UCSD-AML1 (cell line): ENCODE measurements around the gene SOX12.
A peak's percentile ranks its signal among the peaks of the same experiment; 100 is the strongest.
"Not testable (repeated sequence)": the region's sequence is repeated elsewhere in the genome, so short reads cannot be mapped to it uniquely, and the experiment has no call there.

Experiments used
- DNase-seq: peaks from one replicate; lab custom pipeline; 2025; ENCODE audit not compliant: unreplicated experiment; lab: John Stamatoyannopoulos, UW

The SOX12 gene

DNA sequence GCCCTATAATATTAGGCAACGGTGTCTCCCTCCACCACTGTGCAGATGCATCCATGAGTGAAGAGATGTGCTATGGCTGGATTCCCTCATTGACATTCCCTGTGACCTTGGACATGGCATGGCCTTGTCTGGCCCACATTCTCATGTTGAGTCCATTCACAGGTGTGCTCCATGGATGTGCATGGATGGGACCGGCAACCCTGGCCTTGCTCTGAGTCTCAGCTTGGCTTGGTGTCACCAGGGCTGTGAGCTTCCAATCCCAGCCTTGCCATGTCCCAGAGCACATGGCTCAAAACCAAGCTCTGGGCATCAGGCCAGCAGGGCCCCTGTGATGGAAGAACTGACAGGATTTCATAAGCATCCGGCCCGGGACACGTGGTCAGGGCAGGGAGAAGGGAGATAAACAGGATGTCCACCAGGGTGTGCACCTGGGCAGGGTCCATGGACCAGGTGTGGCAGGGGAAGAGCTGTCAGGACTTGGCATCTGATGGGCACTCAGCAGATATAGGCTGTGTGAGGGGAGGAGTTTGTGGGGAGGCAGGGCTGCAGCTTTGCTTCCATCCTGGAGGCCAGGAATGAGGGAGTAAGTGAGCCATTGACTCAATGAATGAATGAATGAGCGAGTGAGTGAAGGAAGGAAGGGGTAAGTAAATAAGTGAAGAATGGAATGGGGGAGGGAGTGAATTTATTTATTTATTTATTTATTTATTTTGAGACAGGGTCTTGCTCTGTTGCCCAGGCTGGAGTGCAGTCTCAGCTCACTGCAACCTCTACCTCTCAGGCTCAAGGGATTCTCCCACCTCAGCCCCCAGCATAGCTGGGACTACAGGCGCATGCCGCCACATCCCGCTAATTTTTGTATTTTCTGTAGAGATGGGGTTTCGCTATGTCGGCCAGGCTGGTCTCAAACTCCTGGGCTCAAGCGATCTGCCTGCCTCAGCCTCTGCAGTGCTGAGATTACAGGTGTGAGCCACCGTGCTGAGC is 37.2 kb downstream of the SOX12 start:
- DNase-seq: peak; percentile 82

DNA sequence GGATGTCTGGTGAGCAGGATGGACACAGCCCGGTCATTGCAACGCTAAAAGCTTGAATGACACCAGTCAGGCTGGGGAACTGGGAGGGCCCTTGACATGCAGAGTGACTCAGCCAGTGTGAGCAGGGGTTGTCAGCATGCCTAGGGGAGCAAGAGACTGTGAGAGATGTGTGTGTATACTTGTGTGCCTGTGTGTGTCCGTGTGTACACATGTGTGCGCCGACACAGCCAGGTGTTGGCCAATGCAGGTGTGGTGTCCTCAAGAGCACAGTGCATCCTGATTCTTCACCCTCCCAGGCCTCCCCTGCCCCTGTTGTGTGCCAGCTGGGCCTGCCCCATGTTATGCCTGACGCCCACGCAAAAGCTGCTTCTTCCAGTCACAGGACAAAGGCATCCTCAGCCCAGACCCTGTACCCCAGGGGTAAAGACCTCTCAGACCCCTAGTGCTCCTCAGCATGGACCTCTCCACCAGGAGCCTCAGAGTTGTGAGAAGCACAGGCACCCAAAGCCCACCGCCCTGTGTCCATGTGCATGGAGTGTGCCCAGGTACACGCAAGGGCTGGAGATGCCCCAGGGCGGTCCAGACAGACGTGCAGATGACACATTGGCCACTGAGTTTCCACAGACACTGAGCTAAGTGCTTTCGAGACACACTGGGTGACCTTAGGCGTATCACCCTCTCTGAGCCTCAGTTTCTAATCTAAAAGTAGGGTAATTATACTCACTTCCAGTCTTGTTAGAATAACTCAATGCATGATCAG is 38.1 kb downstream of the SOX12 start:
- no peak for DNase-seq

GRCh38 chr20:364905-365794 is 39.8 kb downstream of the SOX12 start:
- no peak for DNase-seq

DNA sequence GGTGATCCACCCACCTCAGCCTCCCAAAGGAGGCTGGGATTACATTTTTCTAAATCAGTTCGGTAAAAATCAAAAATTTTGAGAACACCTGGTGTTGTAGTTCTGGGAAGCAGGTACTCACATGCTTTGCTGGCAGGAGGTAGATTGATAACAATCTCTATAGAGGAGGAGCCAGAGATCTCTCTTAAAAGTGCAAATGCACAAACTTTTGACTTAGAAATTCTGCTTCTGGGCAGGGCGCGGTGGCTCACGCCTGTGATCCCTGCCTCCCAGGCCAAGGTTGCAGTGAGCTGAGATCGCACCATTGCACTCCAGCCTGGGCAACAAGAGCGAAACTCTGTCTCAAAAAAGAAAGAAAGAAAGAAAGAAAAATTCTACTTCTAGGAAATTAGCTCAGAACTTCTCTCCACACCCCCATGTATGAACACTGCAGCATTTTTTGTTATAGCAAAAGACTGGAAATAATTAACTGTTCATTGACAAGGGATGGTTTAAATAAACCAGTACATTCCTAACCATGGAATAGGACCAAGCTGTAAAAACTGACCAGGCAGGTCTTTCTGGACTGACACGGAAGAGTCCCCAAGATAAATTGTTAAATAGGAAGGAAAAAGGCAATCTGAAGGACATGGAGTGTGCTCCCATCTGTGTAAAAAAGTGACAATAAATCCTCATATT is 40.8 kb downstream of the SOX12 start:
- no peak for DNase-seq

- no peak for DNase-seq
Observed at GRCh38 chr20:366719-367485, 41.5 kb downstream of the SOX12 start.

GRCh38 chr20:367486-367887 is 42.1 kb downstream of the SOX12 start:
- DNase-seq: no peak

DNA sequence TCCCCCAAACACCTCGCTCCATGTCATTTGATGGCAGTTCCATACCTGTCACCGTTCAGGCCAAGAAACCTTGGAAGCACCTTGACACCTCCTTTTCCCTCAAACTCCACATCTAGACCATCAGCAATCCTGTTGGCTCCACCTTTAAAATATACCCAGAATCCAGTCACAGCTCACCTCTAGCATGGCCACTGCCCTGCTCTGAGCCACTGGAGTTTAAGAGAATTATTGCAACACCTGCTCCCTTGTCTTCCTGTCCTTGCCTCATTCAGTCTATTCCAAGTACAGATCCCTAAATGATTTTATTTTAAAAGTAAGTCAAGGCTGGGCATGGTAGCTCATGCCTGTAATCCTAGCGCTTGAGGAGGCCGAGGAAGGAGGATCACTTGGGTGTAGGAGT is 43.6 kb downstream of the SOX12 start:
- no peak for DNase-seq

GRCh38 chr20:370151-370600 is 44.8 kb downstream of the SOX12 start:
- DNase-seq: no peak

DNA sequence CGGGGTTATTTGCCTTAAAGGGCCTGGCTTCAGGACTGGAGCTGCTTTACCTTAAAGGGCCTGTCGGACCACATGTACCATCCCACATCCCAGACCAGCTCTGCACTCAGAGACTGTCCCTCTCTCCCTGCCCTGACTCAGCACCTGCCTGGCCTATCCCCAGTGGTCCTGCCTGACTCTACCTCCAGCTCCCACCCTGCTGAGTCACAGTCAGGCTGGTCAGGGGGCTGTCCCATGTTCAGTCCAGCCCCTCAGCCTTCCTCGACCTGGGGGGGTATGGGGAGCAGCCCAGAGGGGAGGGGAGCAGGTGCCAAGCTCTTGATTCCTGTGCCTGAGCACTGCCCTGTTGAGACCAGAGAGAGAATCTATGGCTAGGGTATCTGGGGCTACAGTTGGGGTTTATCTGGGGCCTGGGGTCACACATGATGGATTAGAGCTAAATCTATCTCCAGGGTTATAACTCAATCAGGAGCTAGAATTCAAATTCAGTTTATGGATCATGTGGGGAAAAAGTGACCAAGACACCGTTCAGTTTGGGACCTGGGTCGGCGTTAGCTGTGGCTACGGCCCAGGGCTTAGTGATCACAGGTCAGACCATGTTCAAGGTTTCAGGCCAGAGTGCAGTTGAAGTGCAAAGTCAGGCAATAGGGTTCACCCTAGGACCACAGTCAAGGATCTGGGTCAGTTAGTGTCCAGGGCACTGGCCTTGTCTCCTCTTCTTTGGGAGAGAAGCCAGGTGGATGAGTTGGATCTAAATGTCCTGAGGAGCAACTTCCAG is 45.8 kb downstream of the SOX12 start:
- no peak for DNase-seq

GRCh38 chr20:371755-372542 is 46.6 kb downstream of the SOX12 start:
- peak; percentile 86 for DNase-seq

DNA sequence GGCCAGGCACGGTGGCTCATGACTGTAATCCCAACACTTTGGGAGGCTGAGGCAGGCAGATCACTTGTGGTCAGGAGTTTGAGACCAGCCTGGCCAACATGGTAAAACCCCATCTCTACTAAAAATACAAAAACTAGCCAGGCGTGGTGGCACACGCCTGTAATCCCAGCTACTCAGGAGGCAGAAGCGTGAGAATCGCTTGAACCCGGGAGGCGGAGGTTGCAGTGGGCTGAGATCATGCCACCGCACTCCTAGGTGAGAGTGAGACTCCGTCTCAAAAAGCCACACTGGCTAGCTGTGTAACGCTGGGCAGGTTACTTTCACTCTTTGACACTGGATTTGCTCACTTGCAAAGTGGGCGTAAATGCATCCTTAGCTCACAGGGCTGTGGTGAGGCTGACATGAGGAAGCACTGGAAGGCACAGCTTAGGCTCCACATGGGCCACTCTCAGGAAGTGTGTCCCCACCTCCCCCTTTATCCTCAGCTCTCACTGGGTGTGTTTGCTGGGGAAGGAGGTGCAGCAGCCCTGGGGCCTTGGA is 47.3 kb downstream of the SOX12 start:
- peak; percentile 76 for DNase-seq

- DNase-seq: peak; percentile 79
Observed at GRCh38 chr20:373171-373890, 48.0 kb downstream of the SOX12 start.

GRCh38 chr20:375265-375889 is 50.0 kb downstream of the SOX12 start:
- DNase-seq: no peak

- DNase-seq: no peak
Observed at GRCh38 chr20:376089-376488, 50.7 kb downstream of the SOX12 start.

GRCh38 chr20:376750-377149 is 51.4 kb downstream of the SOX12 start:
- DNase-seq: no peak

- not testable (repeated sequence) for DNase-seq
Observed at GRCh38 chr20:377578-377977, 52.2 kb downstream of the SOX12 start.

DNA sequence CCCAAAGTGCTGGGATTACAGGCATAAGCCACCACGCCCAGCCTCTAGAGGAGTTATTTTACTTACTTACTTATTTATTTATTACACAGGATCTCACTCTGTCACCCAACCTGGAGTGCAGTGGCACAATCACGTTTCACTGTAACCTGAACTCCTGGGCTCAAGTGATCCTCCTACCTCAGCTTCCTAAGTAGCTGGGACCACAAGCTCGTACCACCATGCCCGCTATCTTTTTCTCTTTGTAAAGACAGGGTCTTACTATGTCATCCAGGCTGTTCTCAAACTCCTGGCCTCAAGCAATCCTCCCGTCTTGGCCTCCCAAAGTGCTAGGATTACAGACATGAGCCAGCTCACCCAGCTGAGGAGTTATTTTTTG is 53.6 kb downstream of the SOX12 start:
- no peak for DNase-seq
